Stimulated activated naive CD8-positive, alpha-beta T cell treated with anti-CD3 and anti-CD28 coated beads, Interleukin-15, Interleukin-2, amounts not matched to agents 100 ng/mL and 50 ng/mL, for 24 hours (primary cell): Measurements from ENCODE around the gene GSTCD.
"Not testable (repeated sequence)": the region's sequence is repeated elsewhere in the genome, so short reads cannot be mapped to it uniquely, and the experiment has no call there.

Source experiments
- H3K27ac Mint-ChIP-seq: one replicate; pipeline ENCODE4 v1.8.0; 2021; ENCODE audit warnings: mild to moderate bottlenecking, mixed read lengths
- H3K27me3 Mint-ChIP-seq: one replicate; pipeline ENCODE4 v1.8.0; 2021; ENCODE audit warnings: mixed read lengths
- H3K36me3 Mint-ChIP-seq: one replicate; pipeline ENCODE4 v1.8.0; 2021; ENCODE audit warnings: low read depth, mixed read lengths
- H3K4me1 Mint-ChIP-seq: one replicate; pipeline ENCODE4 v1.8.0; 2021; ENCODE audit warnings: low read depth, mixed read lengths
- H3K4me3 Mint-ChIP-seq: one replicate; pipeline ENCODE4 v1.8.0; 2021; ENCODE audit warnings: mild to moderate bottlenecking, mixed read lengths
- H3K9me3 Mint-ChIP-seq: one replicate; pipeline ENCODE4 v1.8.0; 2021; ENCODE audit warnings: mixed read lengths

The GSTCD gene

DNA sequence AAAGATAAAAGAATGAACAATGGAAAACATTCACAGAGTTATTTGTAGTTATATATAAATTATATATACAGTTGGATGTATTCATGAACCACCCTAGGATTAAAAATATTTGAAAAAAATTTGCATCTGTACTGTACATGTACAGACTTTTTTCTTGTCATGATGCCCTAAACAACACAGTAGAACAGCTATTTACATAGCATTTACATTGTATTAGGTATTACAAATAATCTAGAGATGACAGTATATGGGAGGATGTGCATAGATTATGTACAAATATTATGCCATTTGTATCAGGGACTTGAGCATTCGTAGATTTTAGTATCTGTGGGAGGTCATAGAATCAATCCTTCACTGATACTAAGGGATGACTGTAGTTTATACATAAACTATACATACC lies 44.8 kb downstream of the GSTCD start:
- H3K27me3 Mint-ChIP-seq: no peaks in the 10 kb centered on the region
- no peaks in the 10 kb centered on the region for H3K36me3 Mint-ChIP-seq
- no peak overlapping the region for H3K27ac Mint-ChIP-seq
- no peak overlapping the region for H3K4me3 Mint-ChIP-seq
- no peaks in the 10 kb centered on the region for H3K9me3 Mint-ChIP-seq
- no peaks in the 10 kb centered on the region for H3K4me1 Mint-ChIP-seq

DNA sequence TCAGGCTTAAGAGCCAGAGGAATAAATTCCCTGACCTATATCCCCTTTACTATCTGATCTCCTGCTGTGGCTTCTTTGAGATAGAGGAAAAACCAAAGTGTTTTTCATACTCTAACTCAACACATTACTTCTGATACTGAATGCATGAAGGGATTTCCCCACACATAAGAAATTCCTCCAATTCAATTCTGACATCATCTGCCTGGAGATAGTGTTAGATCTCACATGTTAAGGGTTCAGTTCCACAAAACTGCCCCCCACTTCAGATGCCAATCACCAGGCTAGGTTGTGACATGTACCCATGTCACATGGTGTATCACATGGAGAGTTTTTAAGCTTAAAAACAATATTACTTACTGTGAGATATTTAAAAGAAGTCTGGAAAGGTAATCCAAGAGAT lies 46.8 kb downstream of the GSTCD start:
- Mint-ChIP-seq H3K36me3 (no peaks in the 10 kb centered on the region), H3K27ac (no peak overlapping the region), H3K27me3 (no peaks in the 10 kb centered on the region), H3K4me1 (no peaks in the 10 kb centered on the region), H3K4me3 (no peak overlapping the region), H3K9me3 (no peaks in the 10 kb centered on the region)

DNA sequence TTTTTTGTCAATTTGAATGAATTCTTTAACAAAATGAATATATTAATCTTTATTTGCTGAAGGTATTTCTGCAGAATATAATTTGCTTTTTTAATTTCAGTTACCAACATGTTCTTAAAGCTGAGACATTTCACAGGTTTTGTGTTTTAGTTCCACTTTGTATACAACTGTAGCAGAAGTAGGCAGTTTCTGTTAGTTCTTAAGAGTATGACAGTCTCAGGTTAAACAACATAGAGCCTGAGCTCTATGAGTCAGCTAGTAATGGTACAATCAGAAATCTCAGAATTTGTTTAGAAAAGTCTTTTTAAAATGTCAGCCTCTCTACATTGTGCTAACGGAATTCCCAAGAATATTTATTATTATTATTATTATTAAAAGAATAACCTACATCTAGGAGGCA lies 50.4 kb downstream of the GSTCD start:
- Mint-ChIP-seq H3K27ac (no peak overlapping the region), H3K4me1 (no peaks in the 10 kb centered on the region), H3K27me3 (no peaks in the 10 kb centered on the region), H3K36me3 (no peaks in the 10 kb centered on the region), H3K4me3 (no peak overlapping the region), H3K9me3 (no peaks in the 10 kb centered on the region)

DNA sequence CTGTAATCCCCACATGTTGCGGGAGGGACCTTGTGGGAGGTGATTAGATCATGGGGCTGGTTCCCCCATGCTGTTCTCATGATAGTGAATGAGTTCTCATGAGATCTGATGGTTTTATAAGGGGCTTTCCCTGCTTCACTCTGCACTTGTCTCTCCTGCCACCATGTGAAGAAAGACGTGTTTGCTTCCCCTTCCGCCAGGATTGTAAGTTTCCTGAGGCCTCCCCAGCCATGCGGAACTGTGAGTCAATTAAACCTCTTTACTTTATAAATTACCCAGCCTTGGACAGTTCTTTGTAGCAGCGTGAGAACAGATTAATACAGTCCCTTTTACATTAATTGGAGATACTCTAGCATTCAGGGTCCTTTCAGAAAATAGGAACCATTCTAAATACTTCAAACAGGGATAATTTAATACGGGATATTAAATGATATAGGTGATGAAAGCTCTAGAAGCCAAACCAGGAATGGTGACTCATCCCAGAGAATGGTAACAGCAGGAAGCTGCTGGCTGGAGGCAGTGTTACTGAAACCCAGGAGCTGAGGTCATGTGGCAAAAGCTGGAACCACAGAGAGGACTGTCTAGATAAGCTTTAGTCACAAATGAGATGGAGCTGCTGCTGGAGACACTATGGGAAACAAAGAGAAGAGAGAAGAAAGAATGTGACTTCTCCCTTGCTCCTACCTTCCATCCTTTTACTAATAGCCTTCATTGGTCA lies 57.3 kb downstream of the GSTCD start:
- H3K9me3 Mint-ChIP-seq: no peaks in the 10 kb centered on the region
- H3K4me1 Mint-ChIP-seq: no peaks in the 10 kb centered on the region
- H3K27ac Mint-ChIP-seq: no peak overlapping the region
- H3K4me3 Mint-ChIP-seq: no peak overlapping the region
- H3K36me3 Mint-ChIP-seq: peaks cover 11% of the 10 kb centered on the region
- H3K27me3 Mint-ChIP-seq: no peaks in the 10 kb centered on the region

DNA sequence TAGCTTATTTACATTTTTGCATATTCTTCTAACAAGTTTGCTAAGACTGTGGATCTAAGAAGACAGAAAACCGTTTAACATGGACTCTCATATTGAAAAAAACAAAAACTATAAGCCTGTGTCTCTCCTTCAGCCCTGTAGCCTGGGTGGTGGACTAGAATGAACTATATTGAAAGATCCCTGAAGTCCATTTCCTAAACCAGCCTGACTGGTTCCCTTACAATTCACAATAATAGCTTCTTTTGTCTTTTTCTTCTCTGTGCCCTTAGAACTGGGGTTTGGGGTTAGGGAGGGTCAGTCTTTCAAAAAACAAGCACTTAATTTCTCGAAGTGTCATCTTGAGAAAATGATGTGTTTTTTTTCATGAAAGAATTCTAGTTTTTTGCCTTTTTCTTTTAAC lies 59.0 kb downstream of the GSTCD start:
- H3K27ac Mint-ChIP-seq: no peak overlapping the region
- H3K36me3 Mint-ChIP-seq: peaks cover 27% of the 10 kb centered on the region

DNA sequence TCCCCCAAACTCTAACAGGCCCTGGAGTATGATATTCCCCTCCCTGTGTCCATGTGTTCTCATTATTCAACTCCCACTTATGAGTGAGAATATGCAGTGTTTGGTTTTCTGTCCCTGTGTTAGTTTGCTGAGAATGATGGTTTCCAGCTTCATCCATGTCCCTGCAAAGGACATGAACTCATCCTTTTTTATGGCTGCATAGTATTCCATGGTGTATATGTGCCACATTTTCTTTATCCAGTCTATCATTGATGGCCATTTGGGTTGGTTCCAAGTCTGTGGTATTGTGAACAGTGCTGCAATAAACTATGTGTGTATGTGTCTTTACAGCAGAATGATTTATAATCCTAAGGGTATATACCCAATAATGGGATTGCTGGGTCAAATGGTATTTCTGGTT lies 61.9 kb downstream of the GSTCD start:
- H3K4me3 Mint-ChIP-seq, H3K4me1 Mint-ChIP-seq, H3K27ac Mint-ChIP-seq, H3K27me3 Mint-ChIP-seq: not testable (repeated sequence)
- peaks cover 11% of the 10 kb centered on the region for H3K9me3 Mint-ChIP-seq
- H3K36me3 Mint-ChIP-seq: peaks cover 54% of the 10 kb centered on the region

More for the DNA sequence above, 59.0 kb downstream of the GSTCD start:
- Mint-ChIP-seq H3K27me3 (no peaks in the 10 kb centered on the region), H3K4me3 (no peak overlapping the region), H3K9me3 (no peaks in the 10 kb centered on the region), H3K4me1 (no peaks in the 10 kb centered on the region)

DNA sequence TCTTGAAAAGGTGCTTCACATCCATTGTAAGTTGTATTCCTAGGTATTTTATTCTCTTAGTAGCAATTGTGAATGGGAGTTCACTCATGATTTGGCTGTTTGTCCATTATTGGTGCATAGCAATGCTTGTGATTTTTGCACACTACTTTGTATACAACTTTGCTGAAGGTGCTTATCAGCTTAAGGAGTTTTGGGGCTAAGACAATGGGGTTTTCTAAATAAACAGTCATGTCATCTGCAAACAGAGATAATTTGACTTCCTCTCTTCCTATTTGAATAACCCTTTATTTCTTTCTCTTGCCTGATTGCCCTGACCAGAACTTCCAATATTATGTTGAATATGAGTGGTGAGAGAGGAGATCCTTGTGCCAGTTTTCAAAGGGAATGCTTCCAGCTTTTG lies 63.5 kb downstream of the GSTCD start:
- not testable (repeated sequence) for H3K27me3 Mint-ChIP-seq, H3K4me3 Mint-ChIP-seq, H3K4me1 Mint-ChIP-seq, H3K27ac Mint-ChIP-seq
- H3K9me3 Mint-ChIP-seq: peaks cover 11% of the 10 kb centered on the region
- peaks cover 54% of the 10 kb centered on the region for H3K36me3 Mint-ChIP-seq

DNA sequence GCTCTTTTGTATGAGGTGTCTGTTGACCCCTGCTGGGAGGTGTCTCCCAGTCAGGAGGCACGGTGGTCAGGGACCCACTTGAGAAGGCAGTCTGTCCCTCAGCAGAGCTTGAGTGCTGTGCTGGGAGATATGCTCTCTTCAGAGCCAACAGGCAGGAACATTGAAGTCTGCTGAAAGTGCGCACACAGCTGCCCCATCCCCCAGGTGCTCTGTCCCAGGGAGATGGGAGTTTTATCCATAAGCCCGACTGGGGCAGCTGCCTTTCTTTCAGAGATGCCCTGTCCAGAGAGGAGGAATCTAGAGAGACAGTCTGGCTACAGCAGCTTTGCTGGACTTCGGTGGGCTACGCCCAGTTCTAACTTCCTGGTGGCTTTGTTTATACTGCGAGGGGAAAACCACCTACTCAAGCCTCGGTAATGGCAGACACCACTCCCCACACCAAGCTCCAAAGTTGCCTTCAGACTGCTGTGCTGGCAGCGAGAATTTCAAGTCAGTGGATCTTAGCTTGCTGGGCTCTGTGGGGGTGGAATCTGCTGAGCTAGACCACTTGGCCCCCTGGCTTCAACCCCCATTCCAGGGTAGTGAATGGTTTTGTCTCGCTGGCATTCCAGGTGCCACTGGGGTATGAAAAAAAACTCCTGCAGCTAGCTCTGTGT lies 67.3 kb downstream of the GSTCD start:
- H3K36me3 Mint-ChIP-seq: peaks cover 43% of the 10 kb centered on the region
- not testable (repeated sequence) for H3K27ac Mint-ChIP-seq, H3K4me3 Mint-ChIP-seq, H3K27me3 Mint-ChIP-seq, H3K4me1 Mint-ChIP-seq
- H3K9me3 Mint-ChIP-seq: peaks cover 11% of the 10 kb centered on the region

DNA sequence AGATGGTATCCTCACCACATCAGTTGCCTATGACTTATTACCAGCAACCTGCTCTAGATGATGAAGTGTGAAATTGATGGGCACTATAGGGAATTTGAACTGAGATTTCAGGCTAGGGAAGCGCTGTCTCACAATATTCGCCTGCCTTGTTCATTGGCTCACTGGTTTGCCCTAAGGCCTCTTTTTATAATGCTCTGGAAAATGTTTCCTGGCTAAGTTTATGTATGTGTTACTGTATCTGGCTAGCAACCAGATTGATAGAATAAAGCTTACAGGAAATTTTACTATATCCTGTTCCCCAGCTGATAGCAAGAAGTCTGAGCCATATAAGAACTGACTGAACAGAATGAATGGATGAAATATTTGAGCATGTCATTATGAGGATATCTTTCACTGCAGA lies 71.6 kb downstream of the GSTCD start:
- Mint-ChIP-seq H3K4me3 (no peak overlapping the region), H3K27ac (no peak overlapping the region), H3K4me1 (no peaks in the 10 kb centered on the region), H3K9me3 (no peaks in the 10 kb centered on the region), H3K27me3 (no peaks in the 10 kb centered on the region), H3K36me3 (peaks cover 4% of the 10 kb centered on the region)

DNA sequence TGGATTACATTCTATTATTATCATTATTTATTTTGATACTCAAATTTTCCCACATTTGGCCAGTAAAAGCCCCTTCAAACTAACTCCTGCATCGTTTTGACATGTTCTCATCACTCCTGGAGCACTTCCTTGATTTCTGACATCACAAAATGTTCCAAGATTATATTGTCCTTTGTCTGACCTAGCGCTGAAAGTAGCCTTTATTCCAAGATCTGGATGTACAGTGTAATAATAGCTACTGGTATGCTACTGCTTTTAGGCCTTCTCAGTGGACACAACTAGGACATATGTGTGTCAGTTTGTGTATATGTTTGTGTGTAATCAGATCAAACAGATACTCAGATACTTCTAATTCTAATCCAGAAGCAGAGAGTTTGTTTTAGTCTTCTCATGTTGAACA lies 76.2 kb downstream of the GSTCD start:
- Mint-ChIP-seq H3K4me3 (no peak overlapping the region), H3K27ac (no peak overlapping the region), H3K4me1 (no peaks in the 10 kb centered on the region), H3K9me3 (no peaks in the 10 kb centered on the region), H3K36me3 (no peaks in the 10 kb centered on the region), H3K27me3 (no peaks in the 10 kb centered on the region)

DNA sequence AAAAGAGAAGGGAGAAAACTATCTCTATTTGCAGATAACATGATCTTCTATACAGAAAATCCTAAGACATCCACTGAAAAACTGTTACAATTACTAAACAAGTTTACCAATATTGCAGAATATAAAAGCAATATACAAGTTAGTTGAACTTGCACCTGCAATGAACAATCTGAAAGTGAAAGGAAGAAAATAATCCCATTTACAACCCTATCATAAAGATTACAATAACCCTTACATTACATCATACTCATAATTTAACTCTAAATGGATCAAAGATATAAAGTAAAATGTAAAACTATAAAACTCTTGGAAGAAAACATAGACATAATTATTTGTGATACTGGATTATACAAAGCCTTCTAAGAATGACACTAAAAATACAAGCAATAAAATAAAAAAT lies 77.2 kb downstream of the GSTCD start:
- Mint-ChIP-seq H3K36me3 (no peaks in the 10 kb centered on the region), H3K4me3 (no peak overlapping the region), H3K4me1 (no peaks in the 10 kb centered on the region), H3K27ac (no peak overlapping the region), H3K9me3 (no peaks in the 10 kb centered on the region), H3K27me3 (no peaks in the 10 kb centered on the region)

DNA sequence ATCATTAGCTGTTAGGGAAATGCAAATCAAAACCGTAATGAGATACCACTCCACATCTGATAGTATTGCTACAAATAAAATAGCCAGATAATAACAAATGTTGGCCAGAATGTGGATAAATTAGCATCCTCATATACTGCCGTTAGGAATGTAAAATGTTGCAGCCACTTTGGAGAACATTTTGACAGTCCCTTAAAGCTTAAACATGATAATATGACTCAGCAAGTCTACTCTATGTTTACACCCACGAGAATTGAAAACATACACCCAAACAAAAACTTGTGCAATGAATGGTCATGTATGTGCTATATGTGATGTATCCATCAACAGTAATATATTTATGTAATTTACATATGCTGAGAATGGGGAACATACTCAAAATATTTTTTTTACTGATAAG lies 78.2 kb downstream of the GSTCD start:
- Mint-ChIP-seq H3K27me3 (no peaks in the 10 kb centered on the region), H3K36me3 (peaks cover 4% of the 10 kb centered on the region), H3K4me3 (no peak overlapping the region), H3K27ac (no peak overlapping the region), H3K4me1 (no peaks in the 10 kb centered on the region), H3K9me3 (no peaks in the 10 kb centered on the region)

DNA sequence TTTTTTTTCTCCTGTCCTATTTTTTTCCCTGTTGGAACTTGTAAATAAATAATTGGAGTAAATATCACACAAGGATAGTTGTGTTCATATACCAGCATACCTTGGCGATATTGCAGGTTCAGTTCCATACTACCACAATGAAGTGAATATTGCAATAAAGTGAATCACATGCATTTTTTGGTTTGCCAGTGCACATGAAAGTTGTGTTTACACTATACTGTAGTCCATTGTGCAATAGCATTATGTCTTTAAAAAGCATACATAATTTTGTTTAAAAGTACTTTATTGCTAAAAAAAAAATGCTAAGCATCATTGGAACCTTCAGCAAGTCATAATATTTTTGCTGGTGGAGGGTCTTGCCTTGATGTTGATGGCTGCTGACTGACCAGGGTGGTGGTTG lies 88.6 kb downstream of the GSTCD start:
- no peak overlapping the region for H3K4me3 Mint-ChIP-seq
- H3K9me3 Mint-ChIP-seq: peaks cover 14% of the 10 kb centered on the region
- H3K27me3 Mint-ChIP-seq: no peaks in the 10 kb centered on the region
- no peak overlapping the region for H3K27ac Mint-ChIP-seq
- peaks cover 33% of the 10 kb centered on the region for H3K36me3 Mint-ChIP-seq
- H3K4me1 Mint-ChIP-seq: no peaks in the 10 kb centered on the region

DNA sequence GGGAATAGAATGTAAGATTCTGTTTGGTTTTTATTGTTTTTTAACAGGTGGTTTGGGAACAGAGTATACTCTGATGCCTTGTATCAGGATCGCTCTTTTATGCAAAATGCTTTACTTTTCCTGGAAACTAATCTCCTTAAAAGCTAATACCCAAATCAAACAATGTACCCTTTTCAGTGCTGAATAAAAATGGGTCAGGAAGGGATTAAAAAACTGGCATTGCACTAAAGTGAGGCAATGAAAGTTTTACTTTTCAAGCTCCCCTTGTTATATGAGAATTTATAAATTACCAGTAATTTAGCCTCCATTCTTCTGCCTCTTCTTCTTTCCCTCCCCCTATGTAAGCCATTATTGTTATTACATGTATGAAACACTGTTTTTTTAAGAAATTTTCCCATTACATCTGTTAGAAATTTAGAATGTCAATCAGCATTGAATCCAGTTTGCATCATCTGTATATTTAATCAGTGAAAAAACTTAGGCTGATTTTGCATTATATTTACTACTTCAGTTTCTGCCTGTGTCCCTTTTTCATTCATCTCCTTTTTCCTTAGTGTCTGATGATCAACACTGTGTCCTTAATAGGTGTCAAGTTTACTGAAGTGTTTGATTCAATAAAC lies 97.0 kb downstream of the GSTCD start:
- no peaks in the 10 kb centered on the region for H3K4me1 Mint-ChIP-seq

DNA sequence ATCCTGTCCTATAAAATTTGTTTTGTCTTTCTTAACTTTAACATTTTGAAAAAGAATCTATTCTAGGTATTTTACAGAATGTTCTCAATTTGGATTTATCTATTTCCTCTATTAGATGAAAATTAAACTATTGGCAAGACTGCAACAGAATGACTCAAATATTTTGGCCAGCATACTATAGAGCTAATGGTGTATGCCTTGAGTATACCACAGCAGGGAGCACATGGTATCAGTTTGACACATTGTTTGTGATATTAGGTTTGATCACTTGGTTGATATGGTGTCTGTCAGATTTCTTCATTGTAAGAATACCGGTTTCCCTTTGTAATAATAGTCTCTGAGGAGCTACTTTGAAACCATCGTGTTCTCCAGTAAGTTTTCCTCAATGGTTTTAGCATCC lies 98.9 kb downstream of the GSTCD start:
- H3K27me3 Mint-ChIP-seq: no peaks in the 10 kb centered on the region
- no peak overlapping the region for H3K27ac Mint-ChIP-seq
- H3K4me3 Mint-ChIP-seq: no peak overlapping the region
- peaks cover 3% of the 10 kb centered on the region for H3K9me3 Mint-ChIP-seq
- no peaks in the 10 kb centered on the region for H3K4me1 Mint-ChIP-seq
- peaks cover 3% of the 10 kb centered on the region for H3K36me3 Mint-ChIP-seq

More for the DNA sequence above, 97.0 kb downstream of the GSTCD start:
- Mint-ChIP-seq H3K9me3 (no peaks in the 10 kb centered on the region), H3K4me3 (no peak overlapping the region), H3K27ac (no peak overlapping the region), H3K36me3 (peaks cover 7% of the 10 kb centered on the region), H3K27me3 (no peaks in the 10 kb centered on the region)
